Osteocyte (in vitro differentiated cells): Measurements from ENCODE around the gene METTL25B. TPM values are rescaled to one million over a fixed set of nuclear protein-coding genes. Genes with fewer than 3 reads are reported as not detected.

Experiments used
- DNase-seq: peaks from one replicate; pipeline ENCODE4 v3.0.0; 2021; ENCODE audit warnings: mixed read lengths; ENCODE audit not compliant: unreplicated experiment; ENCODE audit errors: extremely low spot score
- H3K27ac Mint-ChIP-seq: one replicate; pipeline ENCODE4 v1.8.0; 2021; ENCODE audit warnings: mild to moderate bottlenecking, mixed read lengths; ENCODE audit not compliant: unreplicated experiment
- H3K27me3 Mint-ChIP-seq: one replicate; pipeline ENCODE4 v1.8.0; 2021; ENCODE audit warnings: mixed read lengths; ENCODE audit not compliant: unreplicated experiment
- H3K36me3 Mint-ChIP-seq: one replicate; pipeline ENCODE4 v1.8.0; 2021; ENCODE audit warnings: mixed read lengths; ENCODE audit not compliant: unreplicated experiment
- H3K4me1 Mint-ChIP-seq: one replicate; pipeline ENCODE4 v1.8.0; 2021; ENCODE audit warnings: mixed read lengths; ENCODE audit not compliant: unreplicated experiment
- H3K4me3 Mint-ChIP-seq: one replicate; pipeline ENCODE4 v1.8.0; 2021; ENCODE audit warnings: mild to moderate bottlenecking, moderate library complexity, mixed read lengths; ENCODE audit not compliant: unreplicated experiment
- H3K9me3 Mint-ChIP-seq: one replicate; pipeline ENCODE4 v1.8.0; 2021; ENCODE audit warnings: mixed read lengths; ENCODE audit not compliant: unreplicated experiment
- total RNA-seq: library from RNA; stranded (reverse); gene quantifications from 2 replicates; pipeline ENCODE4 v1.2.1, GENCODE V29; 2021
- TF ChIP-seq, protein P1 (sequence below): fragments of 200-600 bp; sonication (generic); IDR thresholded peaks from 2 replicates; pipeline ENCODE4 v1.5.0; 2021; ENCODE audit warnings: antibody characterized with exemption, mild to moderate bottlenecking, moderate library complexity

Gene METTL25B
- total RNA-seq, 1 donor from 2014 or later = 21.3 TPM

- H3K36me3 Mint-ChIP-seq = peaks cover 17% of the 10 kb centered on the region
- H3K27me3 Mint-ChIP-seq = no peaks in the 10 kb centered on the region
- TF ChIP-seq, protein P1, sequence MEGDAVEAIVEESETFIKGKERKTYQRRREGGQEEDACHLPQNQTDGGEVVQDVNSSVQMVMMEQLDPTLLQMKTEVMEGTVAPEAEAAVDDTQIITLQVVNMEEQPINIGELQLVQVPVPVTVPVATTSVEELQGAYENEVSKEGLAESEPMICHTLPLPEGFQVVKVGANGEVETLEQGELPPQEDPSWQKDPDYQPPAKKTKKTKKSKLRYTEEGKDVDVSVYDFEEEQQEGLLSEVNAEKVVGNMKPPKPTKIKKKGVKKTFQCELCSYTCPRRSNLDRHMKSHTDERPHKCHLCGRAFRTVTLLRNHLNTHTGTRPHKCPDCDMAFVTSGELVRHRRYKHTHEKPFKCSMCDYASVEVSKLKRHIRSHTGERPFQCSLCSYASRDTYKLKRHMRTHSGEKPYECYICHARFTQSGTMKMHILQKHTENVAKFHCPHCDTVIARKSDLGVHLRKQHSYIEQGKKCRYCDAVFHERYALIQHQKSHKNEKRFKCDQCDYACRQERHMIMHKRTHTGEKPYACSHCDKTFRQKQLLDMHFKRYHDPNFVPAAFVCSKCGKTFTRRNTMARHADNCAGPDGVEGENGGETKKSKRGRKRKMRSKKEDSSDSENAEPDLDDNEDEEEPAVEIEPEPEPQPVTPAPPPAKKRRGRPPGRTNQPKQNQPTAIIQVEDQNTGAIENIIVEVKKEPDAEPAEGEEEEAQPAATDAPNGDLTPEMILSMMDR = no peak
- no peak overlapping the region for H3K4me3 Mint-ChIP-seq
- DNase-seq = no peak
- no peaks in the 10 kb centered on the region for H3K9me3 Mint-ChIP-seq
- H3K27ac Mint-ChIP-seq = peak overlapping the region; percentile 27
- peaks cover 55% of the 10 kb centered on the region for H3K4me1 Mint-ChIP-seq
Measured at GRCh38 chr1:156743367-156744302, 15.4 kb downstream of the METTL25B start.

- H3K4me3 Mint-ChIP-seq = no peak overlapping the region
Measured at GRCh38 chr1:156744344-156744743, 16.1 kb downstream of the METTL25B start.

GRCh38 chr1:156744786-156745419 is 16.6 kb downstream of the METTL25B start:
- Mint-ChIP-seq H3K4me3 (no peak overlapping the region), H3K27ac (peak overlapping the region; percentile 100)

More at GRCh38 chr1:156744344-156744743, 16.1 kb downstream of the METTL25B start:
- peaks cover 61% of the 10 kb centered on the region for H3K4me1 Mint-ChIP-seq
- H3K27ac Mint-ChIP-seq = peak overlapping the region; percentile 100
- TF ChIP-seq, protein P1 = no peak
- DNase-seq = no peak
- H3K9me3 Mint-ChIP-seq = no peaks in the 10 kb centered on the region
- H3K27me3 Mint-ChIP-seq = no peaks in the 10 kb centered on the region
- peaks cover 17% of the 10 kb centered on the region for H3K36me3 Mint-ChIP-seq

GRCh38 chr1:156745881-156746280 is 17.6 kb downstream of the METTL25B start:
- TF ChIP-seq, protein P1 = no peak
- Mint-ChIP-seq H3K4me3 (peak overlapping the region; percentile 88), H3K9me3 (no peaks in the 10 kb centered on the region), H3K27ac (peak overlapping the region; percentile 100), H3K4me1 (peaks cover 64% of the 10 kb centered on the region), H3K27me3 (no peaks in the 10 kb centered on the region), H3K36me3 (peaks cover 17% of the 10 kb centered on the region)
- no peak for DNase-seq

More at GRCh38 chr1:156744786-156745419, 16.6 kb downstream of the METTL25B start:
- DNase-seq = no peak
- Mint-ChIP-seq H3K36me3 (peaks cover 17% of the 10 kb centered on the region), H3K4me1 (peaks cover 66% of the 10 kb centered on the region), H3K27me3 (no peaks in the 10 kb centered on the region), H3K9me3 (no peaks in the 10 kb centered on the region)
- TF ChIP-seq, protein P1 = no peak

- DNase-seq = no peak
- no peaks in the 10 kb centered on the region for H3K9me3 Mint-ChIP-seq
- peaks cover 60% of the 10 kb centered on the region for H3K4me1 Mint-ChIP-seq
- H3K36me3 Mint-ChIP-seq = peaks cover 16% of the 10 kb centered on the region
- TF ChIP-seq, protein P1 = no peak
- peak overlapping the region; percentile 88 for H3K4me3 Mint-ChIP-seq
- peak overlapping the region; percentile 100 for H3K27ac Mint-ChIP-seq
- no peaks in the 10 kb centered on the region for H3K27me3 Mint-ChIP-seq
Measured at GRCh38 chr1:156746406-156746727, 18.1 kb downstream of the METTL25B start.
